Measurements from ENCODE around the gene HES3.

Gene HES3

DNA sequence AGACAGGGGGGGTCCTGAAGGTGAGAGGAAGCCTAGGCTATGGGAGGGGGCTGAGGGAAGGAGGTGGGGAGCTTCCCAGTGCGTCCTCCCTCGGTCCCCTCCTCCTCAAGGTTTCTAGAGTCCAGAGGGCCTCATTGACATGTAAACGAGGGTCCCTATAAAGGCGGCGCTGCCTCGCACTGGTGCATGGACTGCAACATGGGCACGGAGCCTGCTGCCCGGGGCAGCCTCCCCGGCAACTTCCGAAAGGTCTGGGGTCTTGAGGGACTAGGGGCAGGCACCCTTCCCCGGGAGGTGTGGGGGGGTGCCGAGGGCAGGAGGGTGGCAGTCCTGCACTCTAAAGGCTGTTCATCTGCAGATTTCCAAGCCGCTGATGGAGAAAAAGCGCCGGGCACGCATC, at the start of gene HES3:
Gene HES3, plus strand, starts transcription at position 187 of the 400 bp plus-strand sequence. Its CDS starts 187 bp downstream, at position 374.
- H3K27me3 Mint-ChIP-seq: peaks cover 68 to 77% of the 10 kb centered on the region in 2 donors
- ATAC-seq (replicated peaks): no peak
- H3K36me3 Mint-ChIP-seq: peaks cover 2% of the 10 kb centered on the region in 2 donors
- peak within 1 kb of the TSS in 1 of 2 donors; percentile 35 for H3K4me3 Mint-ChIP-seq
- peak within 1 kb of the TSS; percentile 51 for H3K27ac Mint-ChIP-seq
- no peak for DNase-seq
- H3K9me3 Mint-ChIP-seq: no peaks in the 10 kb centered on the region
- peaks cover 19 to 35% of the 10 kb centered on the region in 2 donors for H3K4me1 Mint-ChIP-seq

DNA sequence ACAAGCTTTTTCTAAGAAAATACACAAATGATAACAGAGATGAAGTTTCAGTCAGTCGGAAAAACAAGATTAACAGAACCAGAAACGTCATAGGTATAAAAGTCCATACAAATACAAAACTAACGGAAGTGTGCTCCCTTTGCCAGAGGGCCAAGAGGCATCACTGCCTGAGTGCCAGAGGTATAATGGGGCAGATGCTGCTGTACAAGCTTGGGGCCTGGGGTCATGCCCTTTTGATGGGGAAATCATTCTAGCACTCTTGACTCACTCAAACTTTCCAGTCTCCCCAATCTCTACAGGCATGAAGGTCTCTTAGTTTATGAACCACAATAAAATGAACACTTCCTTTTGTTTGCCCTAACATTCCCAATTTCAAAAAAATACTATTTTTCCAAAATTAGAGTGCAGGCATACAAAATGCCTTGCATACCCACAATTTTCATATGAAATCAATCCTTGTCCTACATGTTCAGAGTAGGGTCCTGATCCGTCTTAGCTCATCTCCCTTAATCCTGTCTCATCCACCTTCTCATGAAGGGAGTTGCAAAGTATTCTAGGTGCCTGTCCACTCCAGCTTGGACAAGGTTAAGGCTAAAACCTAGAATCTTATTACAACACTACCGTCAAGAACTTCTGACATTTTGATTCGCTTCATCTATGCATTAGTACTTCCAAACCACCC, 46.1 kb upstream of the HES3 start:
- Mint-ChIP-seq H3K27me3 (peaks cover 0 to 4% of the 10 kb centered on the region in 2 donors), H3K27ac (peak overlapping the region; percentile 99), H3K4me3 (peak overlapping the region; percentile 89 to 94), H3K36me3 (peaks cover 27 to 39% of the 10 kb centered on the region in 2 donors), H3K4me1 (peaks cover 34 to 64% of the 10 kb centered on the region in 2 donors), H3K9me3 (no peaks in the 10 kb centered on the region)
- ATAC-seq (replicated peaks): no peak
- DNase-seq: no peak

- Mint-ChIP-seq H3K9me3 (no peaks in the 10 kb centered on the region), H3K27ac (peak overlapping the region; percentile 99), H3K4me1 (peaks cover 33 to 61% of the 10 kb centered on the region in 2 donors), H3K36me3 (peaks cover 24 to 35% of the 10 kb centered on the region in 2 donors), H3K4me3 (peak overlapping the region; percentile 89 to 94), H3K27me3 (peaks cover 0 to 4% of the 10 kb centered on the region in 2 donors)
- ATAC-seq (replicated peaks) (peak; percentile 39), DNase-seq (no peak)
Observed at GRCh38 chr1:6198646-6199297, 45.2 kb upstream of the HES3 start.

DNA sequence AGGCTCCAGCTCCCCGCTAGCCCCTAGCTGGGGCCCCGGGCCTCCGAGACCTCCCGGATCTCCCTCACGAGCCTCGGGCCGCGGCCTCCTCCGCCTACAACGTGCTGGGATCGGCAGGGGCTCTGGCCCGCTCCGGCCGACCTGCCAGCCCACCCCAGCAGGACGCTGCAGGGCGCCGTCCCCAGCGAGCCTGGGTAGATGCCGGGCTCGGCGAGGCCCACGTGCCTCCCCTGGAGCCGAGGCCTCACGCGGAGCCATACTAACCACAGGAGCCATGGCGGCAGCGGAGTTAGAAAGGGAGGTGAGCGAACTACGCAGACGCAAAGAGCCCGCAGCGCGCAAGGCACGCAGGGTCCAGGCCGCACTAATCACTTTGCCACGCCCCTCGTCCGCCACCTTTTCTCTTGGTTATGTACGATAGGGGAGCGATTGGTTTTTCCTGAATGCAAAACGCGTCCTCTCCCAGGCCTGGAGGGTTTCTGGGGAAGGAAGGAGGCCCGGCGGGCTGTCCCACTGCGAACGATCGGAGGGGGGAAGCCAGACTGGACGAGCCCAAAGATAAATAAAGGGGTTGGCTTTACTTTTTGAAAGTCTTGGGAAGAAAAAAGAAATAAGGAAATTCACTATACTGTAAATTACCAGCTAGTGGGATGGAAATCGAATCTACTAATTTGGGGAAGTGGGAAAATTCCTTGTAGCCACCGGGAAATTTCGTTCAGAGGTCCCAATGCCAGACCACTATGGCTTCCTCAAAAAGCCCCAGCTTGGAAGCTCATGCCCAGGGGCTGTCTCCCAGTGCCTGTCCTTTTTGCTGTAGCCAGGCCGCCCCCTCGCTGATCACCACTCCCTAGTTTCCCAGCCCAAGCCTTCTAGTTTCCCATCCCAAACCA, 44.4 kb upstream of the HES3 start, which contains the start of gene RPL22:
Gene RPL22, minus strand, starts transcription at position 298 of the 890 bp plus-strand sequence. Its CDS starts 22 bp downstream, at position 276.
- Mint-ChIP-seq H3K27me3 (peaks cover 0 to 4% of the 10 kb centered on the region in 2 donors), H3K4me3 (peak within 1 kb of the TSS; percentile 89 to 94), H3K4me1 (peaks cover 33 to 61% of the 10 kb centered on the region in 2 donors), H3K9me3 (no peaks in the 10 kb centered on the region), H3K36me3 (peaks cover 24 to 35% of the 10 kb centered on the region in 2 donors), H3K27ac (peak within 1 kb of the TSS; percentile 99)
- DNase-seq (peak; percentile 95), ATAC-seq (replicated peaks) (peak; percentile 98)

DNA sequence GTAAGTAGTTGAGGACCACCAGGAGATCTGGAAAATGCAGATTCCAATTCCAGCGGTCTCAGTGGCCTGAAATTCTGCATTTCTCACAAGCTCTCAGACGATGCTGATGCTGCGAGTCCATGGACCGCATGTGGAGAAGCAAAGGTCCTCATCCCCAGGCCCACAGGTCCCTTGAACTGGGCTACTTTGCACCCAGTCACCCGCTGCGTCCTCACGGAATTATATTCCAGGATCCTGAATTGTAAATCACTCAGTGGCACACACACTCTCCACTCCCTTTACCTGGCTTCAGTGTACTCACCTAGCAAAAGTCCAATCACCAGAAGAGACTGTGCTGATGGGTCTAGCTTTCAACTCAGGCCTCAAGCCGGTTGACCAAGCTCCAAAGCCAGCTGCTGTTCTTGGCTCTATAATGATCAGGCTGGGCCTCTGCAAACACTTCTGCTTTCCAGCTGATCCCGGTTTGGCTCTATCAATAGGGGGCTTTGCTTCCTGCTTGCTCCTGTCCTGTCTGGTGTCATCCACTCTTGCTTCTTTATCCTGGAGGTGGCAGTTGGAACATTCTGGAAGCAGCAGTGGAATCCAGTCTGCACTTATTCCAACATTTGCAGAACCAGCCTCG, 43.7 kb upstream of the HES3 start:
- H3K4me1 Mint-ChIP-seq: peaks cover 33 to 61% of the 10 kb centered on the region in 2 donors

GRCh38 chr1:6202256-6202655, 41.7 kb upstream of the HES3 start:
- Mint-ChIP-seq H3K27me3 (peaks cover 7 to 10% of the 10 kb centered on the region in 2 donors), H3K9me3 (no peaks in the 10 kb centered on the region), H3K4me3 (no peak overlapping the region), H3K27ac (no peak overlapping the region), H3K4me1 (peaks cover 28 to 54% of the 10 kb centered on the region in 2 donors), H3K36me3 (peaks cover 15 to 23% of the 10 kb centered on the region in 2 donors)
- DNase-seq (no peak), ATAC-seq (replicated peaks) (no peak)

More for the DNA sequence above, 43.7 kb upstream of the HES3 start:
- DNase-seq: no peak
- peaks cover 24 to 35% of the 10 kb centered on the region in 2 donors for H3K36me3 Mint-ChIP-seq
- no peak for ATAC-seq (replicated peaks)
- peak overlapping the region; percentile 99 for H3K27ac Mint-ChIP-seq
- H3K9me3 Mint-ChIP-seq: no peaks in the 10 kb centered on the region
- H3K27me3 Mint-ChIP-seq: peaks cover 0 to 4% of the 10 kb centered on the region in 2 donors
- H3K4me3 Mint-ChIP-seq: peak overlapping the region; percentile 89 to 94

GRCh38 chr1:6205849-6206519, 38.0 kb upstream of the HES3 start, which contains the start of gene RNF207:
TSS of gene RNF207 (plus strand) at chr1:6206119. CDS start at chr1:6206536, 417 bp downstream.
- peaks cover 31 to 42% of the 10 kb centered on the region in 2 donors for H3K27me3 Mint-ChIP-seq
- H3K9me3 Mint-ChIP-seq: no peaks in the 10 kb centered on the region
- peaks cover 12 to 44% of the 10 kb centered on the region in 2 donors for H3K4me1 Mint-ChIP-seq
- H3K27ac Mint-ChIP-seq: no peak within 1 kb of the TSS
- DNase-seq: peak; percentile 57
- H3K4me3 Mint-ChIP-seq: peak within 1 kb of the TSS; percentile 79 to 82
- peak; percentile 66 to 67 for ATAC-seq (replicated peaks)
- peaks cover 4% of the 10 kb centered on the region in 2 donors for H3K36me3 Mint-ChIP-seq

DNA sequence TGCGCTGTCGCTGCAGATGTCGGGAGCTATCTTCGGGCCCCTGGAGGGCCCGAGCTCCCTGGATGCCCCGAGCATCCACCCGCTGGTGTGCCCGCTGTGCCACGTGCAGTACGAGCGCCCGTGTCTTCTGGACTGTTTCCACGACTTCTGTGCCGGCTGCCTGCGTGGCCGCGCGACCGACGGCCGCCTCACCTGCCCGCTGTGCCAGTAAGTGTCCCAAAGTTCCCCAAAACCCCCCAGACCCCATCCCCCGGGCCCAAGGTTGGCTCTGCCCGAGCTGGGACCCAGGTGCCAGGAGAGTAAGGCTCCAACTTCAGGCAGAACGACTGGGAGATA, 37.5 kb upstream of the HES3 start:
- peaks cover 4% of the 10 kb centered on the region in 2 donors for H3K36me3 Mint-ChIP-seq

GRCh38 chr1:6207075-6207885, 36.7 kb upstream of the HES3 start:
- Mint-ChIP-seq H3K27ac (no peak overlapping the region), H3K27me3 (peaks cover 27 to 50% of the 10 kb centered on the region in 2 donors), H3K9me3 (no peaks in the 10 kb centered on the region), H3K36me3 (peaks cover 4% of the 10 kb centered on the region in 2 donors), H3K4me3 (peak overlapping the region; percentile 61 to 82), H3K4me1 (peaks cover 14 to 37% of the 10 kb centered on the region in 2 donors)
- no peak for ATAC-seq (replicated peaks)
- DNase-seq: no peak

More for the DNA sequence above, 37.5 kb upstream of the HES3 start:
- DNase-seq (no peak), ATAC-seq (replicated peaks) (peak in 1 of 2 donors; percentile 7)
- Mint-ChIP-seq H3K4me1 (peaks cover 13 to 39% of the 10 kb centered on the region in 2 donors), H3K9me3 (no peaks in the 10 kb centered on the region), H3K27ac (no peak overlapping the region), H3K27me3 (peaks cover 31 to 44% of the 10 kb centered on the region in 2 donors), H3K4me3 (peak overlapping the region; percentile 61 to 82)

DNA sequence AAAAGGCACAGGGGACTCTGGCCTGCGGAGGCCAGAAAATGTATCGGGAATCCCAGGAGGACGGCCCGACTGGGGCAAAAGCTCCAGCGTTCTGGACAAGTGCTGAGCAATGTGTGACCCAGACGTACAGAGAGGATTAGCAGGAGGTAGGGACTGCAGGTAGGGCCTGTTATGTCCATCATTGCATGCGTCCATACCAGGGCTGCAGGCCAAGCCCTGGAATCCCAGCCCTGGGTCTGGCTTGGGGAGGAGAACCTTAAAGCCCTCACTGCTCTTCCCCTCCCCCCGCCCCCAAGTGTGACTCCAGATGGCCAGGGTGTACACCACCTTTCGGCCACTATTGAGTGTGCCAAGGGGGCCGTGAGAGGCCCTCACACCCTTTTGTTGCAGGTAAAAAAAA, 36.1 kb upstream of the HES3 start:
- DNase-seq (no peak), ATAC-seq (replicated peaks) (no peak)
- H3K27ac Mint-ChIP-seq: no peak overlapping the region
- peaks cover 27 to 56% of the 10 kb centered on the region in 2 donors for H3K27me3 Mint-ChIP-seq
- peaks cover 18 to 43% of the 10 kb centered on the region in 2 donors for H3K4me1 Mint-ChIP-seq
- H3K4me3 Mint-ChIP-seq: no peak overlapping the region
- peaks cover 4% of the 10 kb centered on the region in 2 donors for H3K36me3 Mint-ChIP-seq
- H3K9me3 Mint-ChIP-seq: no peaks in the 10 kb centered on the region

DNA sequence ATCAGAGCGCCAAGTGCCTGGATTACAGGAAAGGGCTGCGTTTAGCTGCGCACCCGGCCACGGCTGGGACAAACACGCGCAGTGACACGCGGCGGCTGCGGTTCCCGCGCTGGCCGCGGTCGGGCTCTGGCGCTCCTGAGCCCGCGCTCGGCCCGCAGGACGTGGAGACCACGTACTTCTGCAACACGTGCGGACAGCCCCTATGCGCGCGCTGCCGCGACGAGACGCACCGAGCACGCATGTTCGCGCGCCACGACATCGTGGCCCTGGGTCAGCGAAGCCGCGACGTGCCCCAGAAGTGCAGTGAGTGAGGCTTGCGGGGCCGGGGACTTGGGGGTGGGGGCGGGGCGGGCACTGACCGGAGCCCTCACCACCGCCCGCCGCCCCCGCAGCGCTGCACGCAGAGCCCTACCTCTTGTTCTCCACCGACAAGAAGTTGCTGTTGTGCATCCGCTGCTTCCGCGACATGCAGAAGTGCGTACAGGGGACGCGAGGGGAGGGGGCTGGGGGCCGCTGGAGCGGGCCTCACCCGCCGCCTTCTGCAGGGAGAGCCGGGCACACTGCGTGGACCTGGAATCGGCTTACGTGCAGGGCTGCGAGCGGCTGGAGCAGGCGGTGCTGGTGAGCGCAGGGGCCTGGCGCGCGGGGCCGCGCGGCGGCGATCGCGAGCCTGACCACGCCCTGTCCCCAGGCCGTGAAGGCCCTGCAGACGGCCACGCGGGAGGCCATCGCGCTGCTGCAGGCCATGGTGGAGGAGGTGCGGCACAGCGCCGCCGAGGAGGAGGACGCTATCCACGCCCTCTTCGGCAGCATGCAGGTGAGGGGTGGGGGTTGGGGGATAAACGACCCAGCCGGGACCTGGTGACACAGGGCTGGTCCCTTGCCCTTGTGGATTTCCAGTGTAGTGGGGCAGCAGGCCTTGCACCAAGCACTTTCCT, 35.0 kb upstream of the HES3 start:
- H3K4me3 Mint-ChIP-seq: peak overlapping the region; percentile 71 to 76
- no peaks in the 10 kb centered on the region for H3K9me3 Mint-ChIP-seq
- H3K27me3 Mint-ChIP-seq: peaks cover 27 to 66% of the 10 kb centered on the region in 2 donors
- H3K36me3 Mint-ChIP-seq: peaks cover 4% of the 10 kb centered on the region in 2 donors
- H3K27ac Mint-ChIP-seq: no peak overlapping the region
- DNase-seq (no peak), ATAC-seq (replicated peaks) (peak; percentile 47 to 48)
- H3K4me1 Mint-ChIP-seq: peaks cover 19 to 44% of the 10 kb centered on the region in 2 donors
